Measurements from ENCODE around the gene FETUB. TPM values are rescaled to one million over a fixed set of nuclear protein-coding genes. Genes with fewer than 3 reads are reported as not detected.

Gene FETUB
- total and polyA plus RNA-seq, 7 donors, result 0.46 TPM; not detected in 6

DNA sequence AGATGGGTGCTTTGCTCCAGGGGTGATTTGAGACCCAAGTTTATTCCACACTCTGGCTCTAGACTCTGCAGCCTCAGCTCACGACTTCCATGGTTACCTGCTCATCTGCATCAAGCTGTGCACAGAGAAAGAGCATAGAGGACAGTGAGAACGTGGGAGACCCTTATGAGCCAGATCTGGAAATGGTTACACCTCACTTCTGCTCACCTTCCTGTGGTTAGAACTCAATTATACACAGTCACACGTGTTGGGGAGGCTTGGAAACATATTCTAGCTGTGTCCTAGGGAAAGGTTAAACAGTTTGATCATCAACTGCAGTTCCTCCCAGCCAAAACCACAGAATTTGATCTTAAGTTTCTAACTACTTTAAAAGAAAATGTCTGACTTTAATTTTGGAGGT, 1.8 kb downstream of the FETUB start:
- DNase-seq, result no peak
- Histone ChIP-seq H3K27me3 (no peaks in the 10 kb centered on the region), H3K27ac (no peak overlapping the region), H3K4me1 (no peaks in the 10 kb centered on the region), H3K36me3 (no peaks in the 10 kb centered on the region), H3K9me3 (no peaks in the 10 kb centered on the region), H3K4me3 (no peak overlapping the region)
- WGBS, 2 donors, result 56 to 72% methylated on average over 3 of the region's 3 CpGs
- intact Hi-C loops (cut with DNase I), result no loop called here
- TF ChIP-seq EP300 (IDR thresholded peaks at IDR 0.05) (no peak), POLR2A (IDR thresholded peaks at IDR 0.05) (no peak), POLR2AphosphoS5 (IDR thresholded peaks at IDR 0.05) (no peak)
- TF ChIP-seq, protein P1, sequence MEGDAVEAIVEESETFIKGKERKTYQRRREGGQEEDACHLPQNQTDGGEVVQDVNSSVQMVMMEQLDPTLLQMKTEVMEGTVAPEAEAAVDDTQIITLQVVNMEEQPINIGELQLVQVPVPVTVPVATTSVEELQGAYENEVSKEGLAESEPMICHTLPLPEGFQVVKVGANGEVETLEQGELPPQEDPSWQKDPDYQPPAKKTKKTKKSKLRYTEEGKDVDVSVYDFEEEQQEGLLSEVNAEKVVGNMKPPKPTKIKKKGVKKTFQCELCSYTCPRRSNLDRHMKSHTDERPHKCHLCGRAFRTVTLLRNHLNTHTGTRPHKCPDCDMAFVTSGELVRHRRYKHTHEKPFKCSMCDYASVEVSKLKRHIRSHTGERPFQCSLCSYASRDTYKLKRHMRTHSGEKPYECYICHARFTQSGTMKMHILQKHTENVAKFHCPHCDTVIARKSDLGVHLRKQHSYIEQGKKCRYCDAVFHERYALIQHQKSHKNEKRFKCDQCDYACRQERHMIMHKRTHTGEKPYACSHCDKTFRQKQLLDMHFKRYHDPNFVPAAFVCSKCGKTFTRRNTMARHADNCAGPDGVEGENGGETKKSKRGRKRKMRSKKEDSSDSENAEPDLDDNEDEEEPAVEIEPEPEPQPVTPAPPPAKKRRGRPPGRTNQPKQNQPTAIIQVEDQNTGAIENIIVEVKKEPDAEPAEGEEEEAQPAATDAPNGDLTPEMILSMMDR (IDR thresholded peaks at IDR 0.05), result no peak

DNA sequence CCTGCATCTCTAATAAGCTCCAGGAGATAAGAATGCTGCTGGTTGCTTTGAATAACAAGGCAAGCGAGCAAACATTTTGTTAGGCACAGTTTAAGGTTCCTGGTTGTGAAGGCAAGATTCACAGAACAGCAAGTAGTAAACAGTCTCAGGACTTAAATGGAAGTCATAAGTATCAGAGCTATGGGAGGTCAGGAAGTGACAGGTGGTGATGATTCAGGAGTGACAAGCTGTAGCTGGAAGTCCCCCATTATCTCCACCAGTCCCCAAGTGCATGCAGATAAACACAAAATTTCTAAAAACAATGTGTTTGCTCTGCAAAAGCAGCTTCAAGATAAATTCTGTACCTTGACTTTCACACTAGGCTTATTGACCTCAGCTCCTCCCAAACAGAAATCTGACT, 3.3 kb downstream of the FETUB start:
- DNase-seq, result no peak
- TF ChIP-seq POLR2A (IDR thresholded peaks at IDR 0.05), result no peak
- TF ChIP-seq, protein P1 (IDR thresholded peaks at IDR 0.05), result no peak
- TF ChIP-seq EP300 (IDR thresholded peaks at IDR 0.05), result no peak
- no peak for TF ChIP-seq POLR2AphosphoS5 (IDR thresholded peaks at IDR 0.05)
- H3K27ac ChIP-seq, result no peak overlapping the region
- 83 to 91% methylated on average over 1 of the region's 1 CpG for WGBS, 2 donors
- intact Hi-C loops (cut with DNase I), result no loop called here
- H3K4me1 ChIP-seq, result no peaks in the 10 kb centered on the region
- H3K27me3 ChIP-seq, result no peaks in the 10 kb centered on the region
- no peaks in the 10 kb centered on the region for H3K9me3 ChIP-seq
- no peaks in the 10 kb centered on the region for H3K36me3 ChIP-seq
- H3K4me3 ChIP-seq, result no peak overlapping the region

DNA sequence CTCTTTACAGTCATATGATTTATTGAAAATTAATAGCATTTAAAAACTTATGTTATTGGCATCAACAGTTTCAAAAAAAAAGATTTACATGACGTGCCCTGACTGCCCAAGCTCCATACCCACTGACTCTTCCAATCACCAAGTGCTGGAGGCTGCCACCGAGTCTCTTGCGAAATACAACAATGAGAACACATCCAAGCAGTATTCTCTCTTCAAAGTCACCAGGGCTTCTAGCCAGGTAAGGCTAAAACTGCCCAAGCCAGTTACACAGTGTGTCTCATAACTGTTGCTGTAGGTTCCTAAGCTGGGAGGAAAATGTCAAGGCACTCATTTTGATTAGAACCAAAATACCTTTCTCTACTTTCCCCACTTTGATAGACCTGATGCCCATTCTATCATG, 4.5 kb downstream of the FETUB start:
- Histone ChIP-seq H3K27me3 (no peaks in the 10 kb centered on the region), H3K27ac (no peak overlapping the region), H3K4me1 (no peaks in the 10 kb centered on the region), H3K4me3 (no peak overlapping the region), H3K36me3 (no peaks in the 10 kb centered on the region), H3K9me3 (no peaks in the 10 kb centered on the region)
- TF ChIP-seq EP300 (IDR thresholded peaks at IDR 0.05), result no peak
- no peak for TF ChIP-seq POLR2A (IDR thresholded peaks at IDR 0.05)
- TF ChIP-seq, protein P1 (IDR thresholded peaks at IDR 0.05), result no peak
- TF ChIP-seq POLR2AphosphoS5 (IDR thresholded peaks at IDR 0.05), result no peak
- DNase-seq, result no peak
- 88 to 91% methylated on average over 3 of the region's 3 CpGs for WGBS, 2 donors
- intact Hi-C loops (cut with DNase I), result no loop called here

DNA sequence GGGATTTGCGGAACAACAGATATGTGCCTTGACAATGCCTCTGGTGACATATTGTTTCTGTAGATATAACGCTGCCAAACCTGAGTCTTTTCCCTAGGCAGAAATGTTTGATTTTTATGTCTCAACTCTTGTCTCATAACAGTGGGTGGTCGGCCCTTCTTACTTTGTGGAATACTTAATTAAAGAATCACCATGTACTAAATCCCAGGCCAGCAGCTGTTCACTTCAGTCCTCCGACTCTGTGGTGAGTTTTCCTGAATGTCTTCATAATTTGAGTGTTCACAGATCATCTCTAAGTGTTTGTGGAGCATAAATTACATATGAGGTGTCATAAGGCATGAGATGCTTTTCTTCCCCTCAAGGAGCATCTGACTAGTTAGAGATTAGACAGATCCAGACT, 5.9 kb downstream of the FETUB start:
- H3K27me3 ChIP-seq, result no peaks in the 10 kb centered on the region

DNA sequence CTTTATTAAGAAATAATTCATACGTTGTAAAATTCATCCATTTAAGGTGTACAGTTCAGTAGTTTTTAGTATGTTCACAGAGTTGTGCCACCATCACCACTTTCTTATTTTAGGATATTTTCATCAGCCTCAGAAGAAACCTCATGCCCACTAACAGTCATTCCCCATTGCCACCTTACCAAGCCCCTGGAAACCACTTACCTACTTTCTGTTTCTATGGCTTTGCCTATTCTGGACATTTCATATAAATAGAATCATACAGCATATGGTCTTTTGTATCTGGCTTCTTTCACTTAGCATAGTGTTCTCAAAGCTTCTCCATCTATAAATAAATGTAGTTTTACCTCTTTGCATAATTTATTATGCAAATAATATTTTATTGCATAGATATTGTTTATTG, 6.6 kb downstream of the FETUB start:
- no peak for DNase-seq
- intact Hi-C loops (cut with DNase I), result no loop called here
- no peak overlapping the region for H3K4me3 ChIP-seq

More for the DNA sequence above, 5.9 kb downstream of the FETUB start:
- intact Hi-C loops (cut with DNase I), result no loop called here
- Histone ChIP-seq H3K4me1 (no peaks in the 10 kb centered on the region), H3K27ac (no peak overlapping the region), H3K36me3 (no peaks in the 10 kb centered on the region), H3K4me3 (no peak overlapping the region), H3K9me3 (no peaks in the 10 kb centered on the region)
- 86 to 90% methylated on average over 4 of the region's 4 CpGs for WGBS, 2 donors
- DNase-seq, result no peak
- TF ChIP-seq, protein P1 (IDR thresholded peaks at IDR 0.05), result no peak
- no peak for TF ChIP-seq POLR2A (IDR thresholded peaks at IDR 0.05)
- TF ChIP-seq POLR2AphosphoS5 (IDR thresholded peaks at IDR 0.05), result no peak
- TF ChIP-seq EP300 (IDR thresholded peaks at IDR 0.05), result no peak

More for the DNA sequence above, 6.6 kb downstream of the FETUB start:
- Histone ChIP-seq H3K4me1 (no peaks in the 10 kb centered on the region), H3K9me3 (no peaks in the 10 kb centered on the region), H3K27ac (no peak overlapping the region), H3K27me3 (no peaks in the 10 kb centered on the region), H3K36me3 (no peaks in the 10 kb centered on the region)
- TF ChIP-seq POLR2AphosphoS5 (IDR thresholded peaks at IDR 0.05) (no peak), POLR2A (IDR thresholded peaks at IDR 0.05) (no peak), EP300 (IDR thresholded peaks at IDR 0.05) (no peak)
- 93 to 94% methylated on average over 1 of the region's 1 CpG for WGBS, 2 donors

Data from sigmoid colon (tissue), 7 donors.